Activated T-cell treated with anti-CD3 and anti-CD28 coated beads, Interleukin-2, amount 50 U/mL, for 4 hours (primary cell): ENCODE data around the gene MTERF4. TPM values are rescaled to one million over a fixed set of nuclear protein-coding genes. Genes with fewer than 3 reads are reported as not detected.
A peak's percentile ranks its signal among the peaks of the same experiment; 100 is the strongest.

Source experiments
- ATAC-seq, 2 donors: fragments of 200-7000 bp; cut with Tn5 transposase; one replicate each; pipeline ENCODE4 v1.10.0; 2021
- DNase-seq: peaks from one replicate; pipeline ENCODE4 v3.0.0-alpha.2; 2020
- H3K27me3 Mint-ChIP-seq: one replicate; pipeline ENCODE4 v1.8.0; 2021; ENCODE audit warnings: low read depth, mixed read lengths
- H3K36me3 Mint-ChIP-seq: one replicate; pipeline ENCODE4 v1.8.0; 2022; ENCODE audit warnings: mixed read lengths; ENCODE audit not compliant: insufficient read depth
- H3K4me1 Mint-ChIP-seq: one replicate; pipeline ENCODE4 v1.8.0; 2021; ENCODE audit warnings: low read depth, mixed read lengths
- H3K4me3 Mint-ChIP-seq: one replicate; pipeline ENCODE4 v1.8.0; 2021; ENCODE audit warnings: mild to moderate bottlenecking, moderate library complexity, mixed read lengths
- H3K9me3 Mint-ChIP-seq: one replicate; pipeline ENCODE4 v1.8.0; 2021; ENCODE audit warnings: mixed read lengths
- total RNA-seq, 3 donors: library from RNA; stranded (reverse); gene quantifications; one replicate each; pipeline ENCODE4 v1.2.1, GENCODE V29; 2021

MTERF4 gene
- total RNA-seq: 10 to 100 TPM; 40.5 to 42.3 (median 41.8) TPM

- Mint-ChIP-seq H3K4me3 (peak within 1 kb of the TSS; percentile 94), H3K27me3 (no peaks in the 10 kb centered on the region), H3K36me3 (peaks cover 17% of the 10 kb centered on the region), H3K9me3 (no peaks in the 10 kb centered on the region), H3K4me1 (peaks cover 53% of the 10 kb centered on the region)
- DNase-seq (peak; percentile 84), ATAC-seq (peak; percentile 98 to 99)
These were observed at the start of gene MTERF4 for GRCh38 chr2:241102239-241102803. Gene MTERF4 (minus strand): TSS chr2:241102287. CDS start chr2:241102273, 14 bp downstream.

GRCh38 chr2:241150660-241151530 lies 48.8 kb upstream of the MTERF4 start:
- H3K9me3 Mint-ChIP-seq: no peaks in the 10 kb centered on the region
- no peaks in the 10 kb centered on the region for H3K36me3 Mint-ChIP-seq
- H3K27me3 Mint-ChIP-seq: no peaks in the 10 kb centered on the region
- DNase-seq (no peak), ATAC-seq (peak in 1 of 2 donors; percentile 2)
- H3K4me3 Mint-ChIP-seq: peak overlapping the region; percentile 97
- H3K4me1 Mint-ChIP-seq: peaks cover 46% of the 10 kb centered on the region

GRCh38 chr2:241149925-241150659 lies 48.0 kb upstream of the MTERF4 start, which contains the start of gene PPP1R7:
Gene PPP1R7 (plus strand): TSS chr2:241150467. CDS start chr2:241150496, 29 bp downstream.
- peak; percentile 92 for DNase-seq
- ATAC-seq: peak; percentile 80
- Mint-ChIP-seq H3K9me3 (no peaks in the 10 kb centered on the region), H3K36me3 (no peaks in the 10 kb centered on the region), H3K27me3 (no peaks in the 10 kb centered on the region), H3K4me3 (peak within 1 kb of the TSS; percentile 97), H3K4me1 (peaks cover 44% of the 10 kb centered on the region)

GRCh38 chr2:241149675-241149924 lies 47.5 kb upstream of the MTERF4 start:
- no peaks in the 10 kb centered on the region for H3K9me3 Mint-ChIP-seq
- H3K27me3 Mint-ChIP-seq: no peaks in the 10 kb centered on the region
- H3K4me1 Mint-ChIP-seq: peaks cover 40% of the 10 kb centered on the region
- ATAC-seq (no peak), DNase-seq (no peak)
- H3K36me3 Mint-ChIP-seq: no peaks in the 10 kb centered on the region
- peak overlapping the region; percentile 97 for H3K4me3 Mint-ChIP-seq

GRCh38 chr2:241148891-241149674 lies 47.0 kb upstream of the MTERF4 start, which contains the start of gene PASK:
Gene PASK (minus strand): TSS chr2:241149472. CDS start chr2:241143032, 6,440 bp downstream.
- no peaks in the 10 kb centered on the region for H3K36me3 Mint-ChIP-seq
- ATAC-seq (peak; percentile 85 to 87), DNase-seq (peak; percentile 88)
- H3K4me1 Mint-ChIP-seq: peaks cover 40% of the 10 kb centered on the region
- H3K9me3 Mint-ChIP-seq: no peaks in the 10 kb centered on the region
- no peaks in the 10 kb centered on the region for H3K27me3 Mint-ChIP-seq
- H3K4me3 Mint-ChIP-seq: peak within 1 kb of the TSS; percentile 97

GRCh38 chr2:241148239-241148638 lies 46.2 kb upstream of the MTERF4 start:
- H3K27me3 Mint-ChIP-seq: no peaks in the 10 kb centered on the region
- H3K4me3 Mint-ChIP-seq: peak overlapping the region; percentile 97
- H3K4me1 Mint-ChIP-seq: peaks cover 36% of the 10 kb centered on the region
- ATAC-seq: no peak
- no peaks in the 10 kb centered on the region for H3K36me3 Mint-ChIP-seq
- no peaks in the 10 kb centered on the region for H3K9me3 Mint-ChIP-seq
- no peak for DNase-seq

- DNase-seq: no peak
- Mint-ChIP-seq H3K4me3 (no peak overlapping the region), H3K4me1 (peaks cover 33% of the 10 kb centered on the region), H3K36me3 (peaks cover 4% of the 10 kb centered on the region), H3K27me3 (no peaks in the 10 kb centered on the region), H3K9me3 (no peaks in the 10 kb centered on the region)
- no peak for ATAC-seq
These were observed 45.2 kb upstream of the MTERF4 start for GRCh38 chr2:241147336-241147735.

- DNase-seq (no peak), ATAC-seq (no peak)
- Mint-ChIP-seq H3K27me3 (no peaks in the 10 kb centered on the region), H3K9me3 (no peaks in the 10 kb centered on the region), H3K4me1 (peaks cover 22% of the 10 kb centered on the region), H3K36me3 (peaks cover 10% of the 10 kb centered on the region), H3K4me3 (no peak overlapping the region)
These were observed 44.2 kb upstream of the MTERF4 start for GRCh38 chr2:241146286-241146685.

GRCh38 chr2:241142593-241142992 lies 40.5 kb upstream of the MTERF4 start:
- Mint-ChIP-seq H3K9me3 (no peaks in the 10 kb centered on the region), H3K4me3 (no peak overlapping the region), H3K27me3 (no peaks in the 10 kb centered on the region), H3K36me3 (peaks cover 19% of the 10 kb centered on the region), H3K4me1 (no peaks in the 10 kb centered on the region)
- DNase-seq (no peak), ATAC-seq (no peak)

- H3K9me3 Mint-ChIP-seq: no peaks in the 10 kb centered on the region
- H3K36me3 Mint-ChIP-seq: peaks cover 19% of the 10 kb centered on the region
- H3K4me3 Mint-ChIP-seq: no peak overlapping the region
- no peak for ATAC-seq
- H3K27me3 Mint-ChIP-seq: no peaks in the 10 kb centered on the region
- no peak for DNase-seq
- no peaks in the 10 kb centered on the region for H3K4me1 Mint-ChIP-seq
These were observed 40.0 kb upstream of the MTERF4 start for GRCh38 chr2:241142063-241142462.

GRCh38 chr2:241141214-241141770 lies 39.2 kb upstream of the MTERF4 start:
- Mint-ChIP-seq H3K4me3 (no peak overlapping the region), H3K36me3 (peaks cover 19% of the 10 kb centered on the region), H3K4me1 (no peaks in the 10 kb centered on the region), H3K9me3 (no peaks in the 10 kb centered on the region), H3K27me3 (no peaks in the 10 kb centered on the region)
- no peak for DNase-seq
- no peak for ATAC-seq

- H3K4me3 Mint-ChIP-seq: no peak overlapping the region
- H3K9me3 Mint-ChIP-seq: no peaks in the 10 kb centered on the region
- DNase-seq (no peak), ATAC-seq (no peak)
- peaks cover 19% of the 10 kb centered on the region for H3K36me3 Mint-ChIP-seq
- H3K27me3 Mint-ChIP-seq: no peaks in the 10 kb centered on the region
- no peaks in the 10 kb centered on the region for H3K4me1 Mint-ChIP-seq
These were observed 38.4 kb upstream of the MTERF4 start for GRCh38 chr2:241140445-241140840.

GRCh38 chr2:241139531-241140444 lies 37.7 kb upstream of the MTERF4 start:
- ATAC-seq (no peak), DNase-seq (no peak)
- H3K36me3 Mint-ChIP-seq: peaks cover 19% of the 10 kb centered on the region
- no peaks in the 10 kb centered on the region for H3K4me1 Mint-ChIP-seq
- H3K9me3 Mint-ChIP-seq: no peaks in the 10 kb centered on the region
- no peak overlapping the region for H3K4me3 Mint-ChIP-seq
- no peaks in the 10 kb centered on the region for H3K27me3 Mint-ChIP-seq
